C4-2B (cell line): Measurements from ENCODE around the gene DR1.

Experiments used
- ZFX ChIP-seq: fragments of 450-650 bp; IDR thresholded peaks from 2 replicates; pipeline ENCODE4 v1.6.1; 2017
- TF ChIP-seq, protein P1 (sequence below): fragments of 450-650 bp; conservative IDR thresholded peaks from 2 replicates; pipeline ENCODE4 v1.5.1; 2017; ENCODE audit warnings: mild to moderate bottlenecking

DNA sequence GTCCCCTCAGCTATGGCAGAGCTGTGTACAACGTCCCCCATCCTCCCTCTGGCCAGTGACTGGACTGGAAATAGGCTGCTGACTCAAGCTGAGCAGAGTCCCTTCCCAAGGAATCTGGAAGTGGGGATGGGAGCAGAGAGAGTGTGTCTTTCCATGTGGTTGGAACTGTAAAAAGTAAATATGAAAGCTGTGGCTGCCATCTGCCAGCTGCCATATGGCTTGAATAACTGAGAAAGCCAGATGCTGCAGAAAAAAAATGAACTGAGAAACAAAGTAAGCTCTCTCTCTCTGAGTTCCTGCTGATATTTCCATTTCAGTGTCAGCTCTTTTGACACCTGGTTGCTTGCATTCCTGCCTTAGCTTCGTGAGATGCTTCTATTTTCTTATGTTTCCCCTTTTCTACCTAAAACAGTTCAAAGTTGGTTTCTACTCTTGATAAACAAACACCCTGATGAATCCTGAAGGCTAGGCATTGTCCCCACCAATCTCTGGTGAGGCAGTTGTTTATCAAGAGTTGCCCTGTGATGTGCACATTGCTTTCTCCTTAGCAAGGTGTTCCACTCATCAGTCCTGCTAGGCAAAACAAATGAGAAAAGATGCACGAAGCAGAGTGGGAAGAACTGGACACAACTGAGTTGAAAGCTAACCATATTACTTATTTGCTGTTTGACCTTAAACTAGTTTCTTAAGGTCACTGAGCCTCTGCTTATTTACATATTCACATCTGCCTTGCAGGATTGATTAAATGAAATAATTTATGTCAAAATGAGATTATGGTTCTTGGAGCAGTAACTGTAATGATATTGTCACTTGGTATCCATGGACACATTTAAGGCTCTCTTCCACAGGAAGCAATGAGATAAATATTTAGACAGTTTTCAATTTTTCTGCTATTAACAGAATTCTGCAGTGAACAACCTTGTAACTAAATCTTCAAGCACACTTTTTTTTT is 16.6 kb upstream of the DR1 start:
- TF ChIP-seq, protein P1, sequence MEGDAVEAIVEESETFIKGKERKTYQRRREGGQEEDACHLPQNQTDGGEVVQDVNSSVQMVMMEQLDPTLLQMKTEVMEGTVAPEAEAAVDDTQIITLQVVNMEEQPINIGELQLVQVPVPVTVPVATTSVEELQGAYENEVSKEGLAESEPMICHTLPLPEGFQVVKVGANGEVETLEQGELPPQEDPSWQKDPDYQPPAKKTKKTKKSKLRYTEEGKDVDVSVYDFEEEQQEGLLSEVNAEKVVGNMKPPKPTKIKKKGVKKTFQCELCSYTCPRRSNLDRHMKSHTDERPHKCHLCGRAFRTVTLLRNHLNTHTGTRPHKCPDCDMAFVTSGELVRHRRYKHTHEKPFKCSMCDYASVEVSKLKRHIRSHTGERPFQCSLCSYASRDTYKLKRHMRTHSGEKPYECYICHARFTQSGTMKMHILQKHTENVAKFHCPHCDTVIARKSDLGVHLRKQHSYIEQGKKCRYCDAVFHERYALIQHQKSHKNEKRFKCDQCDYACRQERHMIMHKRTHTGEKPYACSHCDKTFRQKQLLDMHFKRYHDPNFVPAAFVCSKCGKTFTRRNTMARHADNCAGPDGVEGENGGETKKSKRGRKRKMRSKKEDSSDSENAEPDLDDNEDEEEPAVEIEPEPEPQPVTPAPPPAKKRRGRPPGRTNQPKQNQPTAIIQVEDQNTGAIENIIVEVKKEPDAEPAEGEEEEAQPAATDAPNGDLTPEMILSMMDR = no peak
- no peak for TF ChIP-seq ZFX
